ENCODE measurements around the gene FBXO21. TPM values are rescaled to one million over a fixed set of nuclear protein-coding genes. Genes with fewer than 3 reads are reported as not detected.

Gene FBXO21
- total and polyA plus RNA-seq, 4 donors, result 9.7 to 111 (median 29.4) TPM

- TF ChIP-seq, protein P1, sequence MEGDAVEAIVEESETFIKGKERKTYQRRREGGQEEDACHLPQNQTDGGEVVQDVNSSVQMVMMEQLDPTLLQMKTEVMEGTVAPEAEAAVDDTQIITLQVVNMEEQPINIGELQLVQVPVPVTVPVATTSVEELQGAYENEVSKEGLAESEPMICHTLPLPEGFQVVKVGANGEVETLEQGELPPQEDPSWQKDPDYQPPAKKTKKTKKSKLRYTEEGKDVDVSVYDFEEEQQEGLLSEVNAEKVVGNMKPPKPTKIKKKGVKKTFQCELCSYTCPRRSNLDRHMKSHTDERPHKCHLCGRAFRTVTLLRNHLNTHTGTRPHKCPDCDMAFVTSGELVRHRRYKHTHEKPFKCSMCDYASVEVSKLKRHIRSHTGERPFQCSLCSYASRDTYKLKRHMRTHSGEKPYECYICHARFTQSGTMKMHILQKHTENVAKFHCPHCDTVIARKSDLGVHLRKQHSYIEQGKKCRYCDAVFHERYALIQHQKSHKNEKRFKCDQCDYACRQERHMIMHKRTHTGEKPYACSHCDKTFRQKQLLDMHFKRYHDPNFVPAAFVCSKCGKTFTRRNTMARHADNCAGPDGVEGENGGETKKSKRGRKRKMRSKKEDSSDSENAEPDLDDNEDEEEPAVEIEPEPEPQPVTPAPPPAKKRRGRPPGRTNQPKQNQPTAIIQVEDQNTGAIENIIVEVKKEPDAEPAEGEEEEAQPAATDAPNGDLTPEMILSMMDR (IDR thresholded peaks at IDR 0.05; ENCODE audit: control extremely low read depth, extremely low read depth), result no peak
- Histone ChIP-seq H3K27me3 (ENCODE audit: control insufficient read depth in 3 of 3, insufficient read depth in 3 of 3, low read length in 2 of 3) (no peaks in the 10 kb centered on the region), H3K9ac (ENCODE audit: insufficient read depth in 1 of 2, low read length in 2 of 2) (no peak overlapping the region), H3K27ac (ENCODE audit: low read depth in 1 of 2, low read length in 1 of 2) (no peak overlapping the region), H3K4me1 (ENCODE audit: control insufficient read depth in 5 of 5, insufficient read depth in 5 of 5, low read length in 5 of 5) (no peaks in the 10 kb centered on the region), H3K9me3 (ENCODE audit: control insufficient read depth in 4 of 4, insufficient read depth in 3 of 4, low read length in 3 of 4) (no peaks in the 10 kb centered on the region), H3K4me3 (no peak overlapping the region), H3K36me3 (ENCODE audit: control insufficient read depth in 4 of 4, insufficient read depth in 4 of 4, low read length in 4 of 4) (peaks cover 41 to 54% (median 47%) of the 10 kb centered on the region in 4 donors)
- no peak for ATAC-seq (ENCODE audit: insufficient read depth, low FRiP score)
- 94% methylated on average over 8 of the region's 8 CpGs for WGBS, 2 donors
- DNase-seq, result no peak
Observed at GRCh38 chr12:117162167-117162539, 28.1 kb downstream of the FBXO21 start.

DNA sequence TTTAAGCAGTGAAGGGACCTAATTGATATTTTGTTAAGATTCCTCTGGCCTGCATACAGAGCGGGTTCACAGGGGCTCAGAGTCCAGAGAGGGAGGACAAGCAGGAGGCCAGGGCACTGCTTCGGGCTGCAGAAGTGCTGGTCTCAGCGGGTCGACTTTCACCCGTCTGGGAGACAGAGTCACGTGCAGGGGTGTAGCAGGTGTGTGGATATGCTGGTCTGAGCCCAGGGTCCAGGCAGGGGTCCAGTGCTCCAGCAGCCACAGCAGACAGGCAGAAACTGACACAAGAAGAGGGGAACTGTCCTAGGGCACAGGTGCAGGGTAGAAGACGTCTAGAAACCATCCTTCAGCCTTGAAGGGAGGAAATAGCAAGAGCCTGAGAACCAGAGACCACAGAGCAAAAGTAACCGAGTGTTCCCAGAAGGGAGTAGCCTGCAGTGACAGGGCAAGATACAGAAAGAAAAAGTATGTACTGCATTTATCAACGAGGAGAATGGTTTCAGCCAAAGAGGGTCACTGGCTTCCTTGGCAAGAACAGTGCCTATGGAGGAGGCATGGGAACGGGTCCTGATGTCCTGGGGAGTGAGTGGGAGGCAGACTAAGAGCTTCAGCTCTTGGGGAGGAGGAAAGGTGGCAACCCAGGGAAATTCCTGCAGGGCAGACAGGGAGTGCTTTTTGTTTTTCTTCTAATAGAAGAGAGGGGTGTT lies 28.7 kb downstream of the FBXO21 start:
- no peak for DNase-seq
- WGBS, 2 donors, result 84 to 91% methylated on average over 10 of the region's 10 CpGs
- H3K4me1 ChIP-seq (ENCODE audit: control insufficient read depth in 5 of 5, insufficient read depth in 5 of 5, low read length in 5 of 5), result no peaks in the 10 kb centered on the region
- no peaks in the 10 kb centered on the region for H3K9me3 ChIP-seq (ENCODE audit: control insufficient read depth in 4 of 4, insufficient read depth in 3 of 4, low read length in 3 of 4)
- H3K36me3 ChIP-seq (ENCODE audit: control insufficient read depth in 4 of 4, insufficient read depth in 4 of 4, low read length in 4 of 4), result peaks cover 40 to 54% (median 46%) of the 10 kb centered on the region in 4 donors
- H3K4me3 ChIP-seq, result no peak overlapping the region
- H3K27ac ChIP-seq (ENCODE audit: low read depth in 1 of 2, low read length in 1 of 2), result no peak overlapping the region
- no peaks in the 10 kb centered on the region for H3K27me3 ChIP-seq (ENCODE audit: control insufficient read depth in 3 of 3, insufficient read depth in 3 of 3, low read length in 2 of 3)
- TF ChIP-seq, protein P1 (IDR thresholded peaks at IDR 0.05; ENCODE audit: control extremely low read depth, extremely low read depth), result no peak
- no peak overlapping the region for H3K9ac ChIP-seq (ENCODE audit: insufficient read depth in 1 of 2, low read length in 2 of 2)
- ATAC-seq (ENCODE audit: insufficient read depth, low FRiP score), result no peak

DNA sequence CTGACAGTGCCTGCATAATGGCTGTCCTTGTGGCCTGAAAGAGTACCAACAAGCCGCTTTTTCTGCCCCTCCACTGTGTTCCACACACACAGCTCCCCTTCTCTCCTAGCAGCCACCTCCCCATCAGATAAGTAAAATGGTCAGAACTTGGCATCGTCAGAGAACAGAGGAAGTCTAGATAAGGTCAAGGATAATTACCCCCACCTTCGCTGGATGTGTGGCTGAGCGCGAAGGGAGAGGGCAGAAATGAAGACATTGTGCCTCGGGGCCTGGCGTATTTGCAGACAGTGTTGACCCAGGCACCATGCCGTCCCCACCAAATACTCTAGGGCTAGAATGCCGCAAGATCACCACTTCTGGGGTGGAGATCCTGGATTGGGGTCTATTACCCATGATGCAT lies 30.6 kb downstream of the FBXO21 start:
- no peaks in the 10 kb centered on the region for H3K4me1 ChIP-seq (ENCODE audit: control insufficient read depth in 5 of 5, insufficient read depth in 5 of 5, low read length in 5 of 5)
- 89 to 94% methylated on average over 9 of the region's 9 CpGs for WGBS, 2 donors
- ATAC-seq (ENCODE audit: insufficient read depth, low FRiP score) (no peak), DNase-seq (no peak)
- H3K4me3 ChIP-seq, result no peak overlapping the region
- H3K27ac ChIP-seq (ENCODE audit: low read depth in 1 of 2, low read length in 1 of 2), result no peak overlapping the region
- no peaks in the 10 kb centered on the region for H3K9me3 ChIP-seq (ENCODE audit: control insufficient read depth in 4 of 4, insufficient read depth in 3 of 4, low read length in 3 of 4)
- no peak overlapping the region for H3K9ac ChIP-seq (ENCODE audit: insufficient read depth in 1 of 2, low read length in 2 of 2)
- no peaks in the 10 kb centered on the region for H3K27me3 ChIP-seq (ENCODE audit: control insufficient read depth in 3 of 3, insufficient read depth in 3 of 3, low read length in 2 of 3)
- peaks cover 35 to 57% (median 41%) of the 10 kb centered on the region in 4 donors for H3K36me3 ChIP-seq (ENCODE audit: control insufficient read depth in 4 of 4, insufficient read depth in 4 of 4, low read length in 4 of 4)
- TF ChIP-seq, protein P1 (IDR thresholded peaks at IDR 0.05; ENCODE audit: control extremely low read depth, extremely low read depth), result no peak

Measured in lung (tissue), 12 donors.